ENCODE data around the gene EVX1.

EVX1 gene

GRCh38 chr7:27205325-27206280, 37.0 kb upstream of the EVX1 start:
- ATAC-seq = no peak

- no peak for ATAC-seq
These were observed 35.1 kb upstream of the EVX1 start for GRCh38 chr7:27207348-27207985.

- ATAC-seq = no peak
These were observed 33.6 kb upstream of the EVX1 start for GRCh38 chr7:27208998-27209397.

GRCh38 chr7:27209933-27210440, 32.6 kb upstream of the EVX1 start:
- ATAC-seq = no peak

GRCh38 chr7:27210441-27211083, 32.0 kb upstream of the EVX1 start:
- ATAC-seq = peak; percentile 49

DNA sequence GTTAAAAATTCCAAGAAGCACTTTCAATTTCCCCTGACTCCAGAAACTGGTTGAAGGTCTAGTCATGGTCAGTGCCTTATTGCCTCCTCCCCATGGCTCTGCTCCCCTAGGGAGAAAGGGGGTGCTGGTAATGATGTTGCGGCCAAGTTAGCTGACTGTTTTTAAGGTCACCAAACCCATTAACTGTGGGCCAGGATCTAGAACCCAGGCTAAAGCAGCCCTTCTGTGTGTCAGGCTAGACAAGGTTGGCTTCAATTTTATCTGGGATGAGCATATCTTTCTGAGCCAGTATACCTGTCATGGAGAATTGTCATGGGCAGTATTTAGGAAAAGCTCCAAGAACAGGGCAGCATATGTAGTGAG, 31.5 kb upstream of the EVX1 start:
- ATAC-seq = no peak

- no peak for ATAC-seq
These were observed 30.8 kb upstream of the EVX1 start for GRCh38 chr7:27211764-27212204.

- no peak for ATAC-seq
These were observed 29.8 kb upstream of the EVX1 start for GRCh38 chr7:27212497-27213432.

GRCh38 chr7:27213433-27214238, 29.0 kb upstream of the EVX1 start:
- ATAC-seq = no peak

DNA sequence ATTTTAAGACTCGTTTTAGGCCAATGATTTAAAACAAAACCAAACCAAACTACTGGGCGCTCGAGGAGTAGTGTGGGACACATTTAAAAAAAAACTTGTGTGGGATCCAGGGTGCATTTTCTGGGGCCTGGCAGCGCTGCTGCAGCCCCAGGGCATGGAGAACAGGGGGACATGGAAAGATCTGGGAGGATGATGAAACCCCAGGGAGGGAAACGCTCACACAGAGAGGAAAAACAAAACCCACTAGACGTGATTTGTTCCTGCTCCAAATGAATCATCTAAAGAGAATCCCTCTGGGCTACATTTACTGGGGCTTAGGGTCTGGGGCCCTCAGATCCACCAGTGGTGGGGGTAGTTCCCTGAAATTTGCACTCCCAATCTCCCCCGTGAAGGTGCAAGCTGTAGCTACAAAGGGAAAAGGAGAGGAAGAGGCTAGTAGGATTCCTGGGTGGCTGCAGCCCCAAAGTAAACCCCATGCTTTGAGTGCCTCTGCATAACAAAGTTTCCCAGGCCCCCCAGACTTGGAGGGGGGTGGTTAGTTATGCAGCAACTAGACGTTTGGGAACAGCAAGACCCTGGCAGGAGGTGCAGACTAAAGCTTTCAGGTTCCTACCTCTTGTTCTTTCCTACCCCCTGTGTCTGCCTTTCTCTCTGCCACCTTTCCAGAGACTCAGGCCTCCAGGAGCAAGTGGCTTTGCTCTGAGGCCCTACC, 28.2 kb upstream of the EVX1 start:
- ATAC-seq = no peak

- no peak for ATAC-seq
These were observed 27.2 kb upstream of the EVX1 start for GRCh38 chr7:27215356-27215755.

DNA sequence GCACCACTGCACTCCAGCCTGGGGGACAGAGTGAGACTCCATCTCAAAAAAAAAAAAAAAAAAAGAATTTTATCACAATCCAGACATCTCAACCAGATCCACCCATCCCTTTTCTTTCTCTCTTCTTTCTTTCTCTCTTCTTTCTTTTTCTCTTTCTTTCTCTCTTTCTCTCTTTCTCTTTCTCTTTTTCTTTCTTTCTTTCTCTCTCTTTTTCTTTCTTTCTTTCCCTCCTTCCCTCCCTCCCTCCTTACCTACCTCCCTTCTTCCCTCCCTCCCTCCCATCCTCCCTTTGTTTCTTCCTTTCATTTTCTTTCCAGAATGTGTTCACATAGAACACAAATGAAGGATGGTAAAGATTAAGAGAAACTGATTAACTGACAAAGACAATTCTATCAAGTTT, 24.7 kb upstream of the EVX1 start:
- ATAC-seq = no peak

DNA sequence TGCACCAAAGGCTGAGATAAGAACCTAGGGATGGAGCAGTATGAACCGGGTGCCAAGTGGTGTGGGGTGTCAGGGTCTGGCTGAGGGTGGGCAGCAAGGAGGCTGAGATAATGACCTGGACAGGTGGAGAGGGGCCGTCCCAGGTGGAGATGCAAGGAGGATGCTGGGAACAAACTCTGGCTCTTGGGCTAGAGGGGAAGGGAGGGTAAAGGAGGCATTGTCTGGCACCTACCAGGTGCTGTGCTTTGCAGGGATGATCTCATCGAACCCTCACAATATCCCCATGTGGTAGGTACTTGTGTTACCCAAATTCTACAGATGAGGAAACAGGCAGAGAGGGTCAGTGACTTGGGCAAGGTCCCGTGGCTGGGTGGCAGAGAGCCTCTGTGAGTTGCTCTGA, 22.8 kb upstream of the EVX1 start:
- no peak for ATAC-seq

- ATAC-seq = no peak
These were observed 22.1 kb upstream of the EVX1 start for GRCh38 chr7:27220440-27220955.

DNA sequence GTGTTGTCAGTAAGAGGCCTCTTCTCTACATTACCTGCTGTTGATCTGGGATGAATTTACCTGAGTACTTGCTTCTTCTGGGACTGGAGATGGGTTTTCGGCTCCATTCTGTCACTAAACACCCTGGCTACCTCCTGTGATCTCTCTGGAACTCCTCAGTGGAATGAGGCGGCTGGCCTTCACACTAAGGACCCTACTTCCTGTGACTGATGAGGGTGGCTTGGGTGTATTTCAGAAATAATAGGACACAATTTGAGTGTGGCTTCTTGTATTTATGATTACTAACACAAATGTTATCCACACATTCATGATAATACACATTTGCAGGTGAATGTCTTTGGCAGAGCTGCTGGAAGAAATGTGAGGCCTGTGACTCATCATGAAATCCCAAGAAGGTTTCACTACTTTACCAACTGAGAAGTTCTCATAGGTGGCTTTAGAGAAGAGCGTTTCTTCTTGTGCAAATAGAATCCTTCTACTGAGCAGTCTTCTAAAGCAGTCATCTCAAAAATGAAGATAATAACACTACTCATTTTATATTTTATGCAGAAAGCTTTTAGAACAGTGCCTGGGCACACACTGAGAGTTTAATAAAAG, 21.3 kb upstream of the EVX1 start:
- peak; percentile 25 to 58 for ATAC-seq

DNA sequence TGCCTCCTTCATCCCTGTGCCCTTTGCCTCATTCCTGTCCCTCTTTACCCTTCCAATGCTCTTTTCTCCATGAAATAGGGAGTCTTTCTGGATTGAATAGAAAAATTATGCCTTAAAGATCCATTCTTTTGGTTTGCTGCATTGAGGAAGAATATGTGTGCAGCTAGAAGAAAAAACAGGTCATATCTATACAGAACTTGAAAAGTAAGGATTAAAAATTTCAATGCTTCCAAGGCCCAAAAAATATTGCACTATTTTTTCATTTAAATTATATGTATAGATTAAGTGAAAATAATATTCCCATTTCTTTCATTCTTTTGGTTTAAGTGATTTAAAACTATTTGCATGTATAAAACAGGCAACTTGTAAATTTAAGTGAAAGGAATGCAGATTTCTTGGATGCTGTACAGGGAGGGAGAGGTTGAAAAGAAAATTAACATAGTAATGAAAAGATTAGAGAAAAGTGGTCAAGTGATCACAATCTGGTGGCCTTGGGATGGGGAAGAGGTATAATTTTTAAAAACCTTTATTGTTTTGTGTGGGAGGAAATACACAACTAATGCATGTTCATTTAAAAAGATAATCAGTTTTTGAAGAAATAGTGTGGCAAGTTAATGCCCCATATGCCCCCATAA, 18.5 kb upstream of the EVX1 start:
- no peak for ATAC-seq

DNA sequence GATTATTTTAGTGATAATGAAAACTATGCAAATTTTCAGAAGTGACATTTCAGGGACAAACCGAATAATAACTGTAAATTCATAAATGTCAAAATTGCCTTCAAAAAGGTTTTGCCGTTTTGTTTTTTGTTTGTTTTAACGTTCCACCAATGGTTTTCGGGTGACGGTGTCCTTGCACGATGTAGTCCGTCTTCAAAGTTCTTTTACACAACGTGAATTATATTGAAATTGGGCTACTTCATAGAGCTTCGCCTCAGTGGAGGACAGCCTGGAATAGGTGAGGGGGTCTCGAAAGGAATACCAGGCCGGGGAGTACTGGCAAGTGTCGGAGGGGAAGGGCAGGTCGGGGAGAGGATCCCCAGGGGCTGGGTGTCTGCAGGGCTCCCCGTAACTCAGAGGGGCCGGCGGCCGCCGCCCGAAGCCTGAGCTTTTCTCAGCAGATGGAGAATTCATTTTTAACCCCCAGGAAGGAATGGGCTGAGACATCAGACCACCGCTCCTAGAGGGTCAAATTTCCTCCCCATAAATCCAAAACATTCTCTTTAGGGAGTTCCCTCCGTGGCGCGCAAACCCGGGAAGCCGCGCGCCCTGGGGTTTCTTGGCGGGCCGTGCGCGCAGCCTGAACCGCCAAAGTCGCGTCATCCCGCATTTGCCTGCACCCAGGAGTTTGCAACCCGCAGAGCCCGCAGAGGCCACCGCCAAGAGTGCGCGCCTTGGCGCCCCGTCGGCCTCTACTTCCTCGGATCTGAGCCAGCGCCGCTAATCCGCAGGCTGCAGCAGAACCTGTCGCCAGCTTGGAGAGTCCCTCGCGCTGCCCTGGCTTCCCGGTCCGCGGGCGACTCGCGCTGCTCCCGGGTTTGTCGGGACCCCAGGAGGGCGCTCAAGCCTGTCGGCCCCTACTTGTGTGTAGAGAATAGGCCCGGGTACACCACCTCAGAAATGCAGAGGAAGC, 17.3 kb upstream of the EVX1 start:
- ATAC-seq = no peak

DNA sequence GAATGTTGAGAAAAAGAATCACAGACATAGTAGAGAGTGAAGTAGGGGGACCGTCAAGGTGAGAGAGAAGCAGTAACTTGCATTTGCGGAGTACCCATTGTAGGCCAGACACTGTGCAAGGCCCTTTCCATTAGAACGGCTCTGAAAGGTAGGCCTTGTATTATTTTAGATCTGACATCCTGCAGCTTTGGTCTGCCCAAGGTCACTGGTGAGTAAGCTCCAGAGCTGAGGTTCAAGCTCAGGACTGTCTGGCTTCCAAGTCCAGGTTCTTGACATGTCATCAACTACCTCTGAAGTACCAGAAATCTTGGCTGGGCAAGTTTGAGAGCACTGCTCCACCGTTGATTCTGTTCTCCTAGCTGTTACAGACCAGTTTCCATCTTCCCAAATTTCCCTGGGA, 13.2 kb upstream of the EVX1 start:
- ATAC-seq = no peak

Data from activated CD4-positive, CD25-positive, alpha-beta regulatory T cell treated with anti-CD3 and anti-CD28 coated beads, Interleukin-2, amount 50 U/mL, for 24 hours (primary cell).